Astrocyte (in vitro differentiated cells and primary cell): ENCODE measurements around the gene S100PBP.

Source experiments
- CTCF ChIP-seq: IDR thresholded peaks from 2 replicates; pipeline ENCODE4 v1.5.1; 2011; ENCODE audit warnings: low read depth, mild to moderate bottlenecking, inconsistent platforms, low read length, moderate library complexity; ENCODE audit not compliant: insufficient read depth
- EZH2 ChIP-seq: IDR thresholded peaks from 2 replicates; pipeline ENCODE4 v1.6.1; 2012; ENCODE audit warnings: mild to moderate bottlenecking, low read length, inconsistent platforms; ENCODE audit not compliant: insufficient read depth

- TF ChIP-seq CTCF (no peak), EZH2 (no peak)
These were observed 33.6 kb upstream of the S100PBP start for GRCh38 chr1:32783851-32784250.
